ENCODE measurements around the gene HRCT1. TPM values are rescaled to one million over a fixed set of nuclear protein-coding genes. Genes with fewer than 3 reads are reported as not detected.

HRCT1 gene
- total RNA-seq, 3 donors from 2014 or later = 3.4 to 16.0 (median 12.8) TPM

GRCh38 chr9:35861161-35861897, 44.7 kb upstream of the HRCT1 start:
- DNase-seq (ENCODE audit: low spot score in 2 of 2) = no peak
- Histone ChIP-seq H3K27me3 (peaks cover 0 to 4% of the 10 kb centered on the region in 2 donors), H3K36me3 (no peaks in the 10 kb centered on the region), H3K9me3 (no peaks in the 10 kb centered on the region), H3K4me1 (no peaks in the 10 kb centered on the region), H3K27ac (no peak overlapping the region), H3K4me3 (no peak overlapping the region)
- no peak for TF ChIP-seq CTCF (IDR thresholded peaks at IDR 0.05)
- TF ChIP-seq POLR2A (IDR thresholded peaks at IDR 0.05) = no peak
- TF ChIP-seq POLR2AphosphoS5 (IDR thresholded peaks at IDR 0.05) = no peak
- intact Hi-C loops (cut with DNase I; ENCODE audit: low total_unique reads) = no loop called here

- no peaks in the 10 kb centered on the region for H3K36me3 ChIP-seq
- H3K4me1 ChIP-seq = no peaks in the 10 kb centered on the region
- no peak for TF ChIP-seq POLR2A (IDR thresholded peaks at IDR 0.05)
- no peak for TF ChIP-seq CTCF (IDR thresholded peaks at IDR 0.05)
- no peak for TF ChIP-seq POLR2AphosphoS5 (IDR thresholded peaks at IDR 0.05)
- intact Hi-C loops (cut with DNase I; ENCODE audit: low total_unique reads) = no loop called here
- no peaks in the 10 kb centered on the region for H3K9me3 ChIP-seq
- DNase-seq (ENCODE audit: low spot score in 2 of 2) = no peak
- H3K27me3 ChIP-seq = peaks cover 0 to 6% of the 10 kb centered on the region in 2 donors
- no peak overlapping the region for H3K27ac ChIP-seq
- no peak overlapping the region for H3K4me3 ChIP-seq
Measured at GRCh38 chr9:35862328-35862727, 43.7 kb upstream of the HRCT1 start.

- Histone ChIP-seq H3K36me3 (no peaks in the 10 kb centered on the region), H3K9me3 (no peaks in the 10 kb centered on the region), H3K27ac (no peak overlapping the region), H3K4me3 (no peak overlapping the region), H3K27me3 (peaks cover 0 to 8% of the 10 kb centered on the region in 2 donors), H3K4me1 (no peaks in the 10 kb centered on the region)
- DNase-seq (ENCODE audit: low spot score in 2 of 2) = no peak
- no peak for TF ChIP-seq POLR2AphosphoS5 (IDR thresholded peaks at IDR 0.05)
- no peak for TF ChIP-seq CTCF (IDR thresholded peaks at IDR 0.05)
- no peak for TF ChIP-seq POLR2A (IDR thresholded peaks at IDR 0.05)
- intact Hi-C loops (cut with DNase I; ENCODE audit: low total_unique reads) = no loop called here
Measured at GRCh38 chr9:35863583-35863982, 42.4 kb upstream of the HRCT1 start.

- peaks cover 0 to 8% of the 10 kb centered on the region in 2 donors for H3K27me3 ChIP-seq
- H3K36me3 ChIP-seq = no peaks in the 10 kb centered on the region
- H3K9me3 ChIP-seq = no peaks in the 10 kb centered on the region
- no peaks in the 10 kb centered on the region for H3K4me1 ChIP-seq
- intact Hi-C loops (cut with DNase I; ENCODE audit: low total_unique reads) = no loop called here
- no peak overlapping the region for H3K4me3 ChIP-seq
- no peak for DNase-seq (ENCODE audit: low spot score in 2 of 2)
- H3K27ac ChIP-seq = no peak overlapping the region
- TF ChIP-seq POLR2A (IDR thresholded peaks at IDR 0.05) (no peak), CTCF (IDR thresholded peaks at IDR 0.05) (no peak), POLR2AphosphoS5 (IDR thresholded peaks at IDR 0.05) (no peak)
Measured at GRCh38 chr9:35864695-35865255, 41.2 kb upstream of the HRCT1 start.

- no peaks in the 10 kb centered on the region for H3K9me3 ChIP-seq
- no peak overlapping the region for H3K4me3 ChIP-seq
- TF ChIP-seq POLR2A (IDR thresholded peaks at IDR 0.05) (no peak), CTCF (IDR thresholded peaks at IDR 0.05) (no peak), POLR2AphosphoS5 (IDR thresholded peaks at IDR 0.05) (no peak)
- intact Hi-C loops (cut with DNase I; ENCODE audit: low total_unique reads) = no loop called here
- DNase-seq (ENCODE audit: low spot score in 2 of 2) = no peak
- no peak overlapping the region for H3K27ac ChIP-seq
- H3K36me3 ChIP-seq = no peaks in the 10 kb centered on the region
- H3K4me1 ChIP-seq = peaks cover 0 to 7% of the 10 kb centered on the region in 2 donors
- H3K27me3 ChIP-seq = peaks cover 0 to 8% of the 10 kb centered on the region in 2 donors
Measured at GRCh38 chr9:35867538-35867937, 38.5 kb upstream of the HRCT1 start.

All from breast epithelium (tissue), 4 donors.